Thoracic aorta (tissue), 2 donors: Measurements from ENCODE around the gene TMC2. TPM values are rescaled to one million over a fixed set of nuclear protein-coding genes. Genes with fewer than 3 reads are reported as not detected.

Experiments used
- ATAC-seq: fragments of 150-250 bp; one replicate; pipeline ENCODE4 v1.8.0; 2017; ENCODE audit warnings: low read depth; ENCODE audit not compliant: insufficient number of reproducible peaks, low FRiP score
- DNase-seq: peaks from one replicate; pipeline ENCODE4 v3.0.0-alpha.2; 2020; ENCODE audit warnings: low spot score
- H3K27ac ChIP-seq, 2 donors: fragments of 200-600 bp; sonication (generic); 1 replicate in 1 of 2; 2 replicates in 1 of 2; pipeline ENCODE4 v1.5.1; 2016; ENCODE audit warnings: mild to moderate bottlenecking in 2 of 2, moderate library complexity in 2 of 2
- H3K27me3 ChIP-seq: fragments of 200-600 bp; sonication (generic); replicated peaks from 2 replicates; pipeline ENCODE4 v1.6.0; 2016; ENCODE audit warnings: mild to moderate bottlenecking; ENCODE audit not compliant: insufficient read depth
- H3K36me3 ChIP-seq: fragments of 200-600 bp; sonication (generic); one replicate; pipeline ENCODE4 v1.5.1; 2016
- H3K4me1 ChIP-seq, 2 donors: fragments of 200-600 bp; sonication (generic); 1 replicate in 1 of 2; 2 replicates in 1 of 2; pipeline versions ENCODE4 v1.5.1 to v1.6.0; 2016; ENCODE audit warnings: low read depth in 2 of 2, mild to moderate bottlenecking in 1 of 2; ENCODE audit not compliant: control insufficient read depth in 1 of 2
- H3K4me3 ChIP-seq: fragments of 200-600 bp; sonication (generic); 2 replicates; pipeline ENCODE4 v1.5.1; 2016; ENCODE audit warnings: mild to moderate bottlenecking
- H3K9me3 ChIP-seq: fragments of 200-600 bp; sonication (generic); 2 replicates; pipeline ENCODE4 v1.5.1; 2016
- CTCF ChIP-seq: fragments of 200-600 bp; sonication (generic); IDR thresholded peaks from one replicate; pipeline ENCODE4 v1.5.1; 2019; ENCODE audit warnings: antibody characterized with exemption
- total RNA-seq, 2 donors: library from RNA; depleted of rRNA; stranded (reverse); fragments of >200 nt; gene quantifications; one replicate each; pipeline versions ENCODE4 v1.1.0 to v1.2.3, GENCODE V29; 2016

TMC2 gene
- total RNA-seq, 2 donors from 2014 or later: not detected

GRCh38 chr20:2541940-2542339 is 5.6 kb downstream of the TMC2 start:
- Histone ChIP-seq H3K27ac (no peak overlapping the region), H3K36me3 (no peaks in the 10 kb centered on the region), H3K9me3 (no peaks in the 10 kb centered on the region), H3K27me3 (no peaks in the 10 kb centered on the region), H3K4me1 (no peaks in the 10 kb centered on the region), H3K4me3 (no peak overlapping the region)
- ATAC-seq (no peak), DNase-seq (no peak)
- TF ChIP-seq CTCF: no peak

- H3K27me3 ChIP-seq: no peaks in the 10 kb centered on the region
- no peak for TF ChIP-seq CTCF
- DNase-seq (no peak), ATAC-seq (no peak)
- H3K4me3 ChIP-seq: no peak overlapping the region
- no peak overlapping the region for H3K27ac ChIP-seq
- H3K9me3 ChIP-seq: no peaks in the 10 kb centered on the region
- no peaks in the 10 kb centered on the region for H3K36me3 ChIP-seq
- no peaks in the 10 kb centered on the region for H3K4me1 ChIP-seq
These were observed 6.0 kb downstream of the TMC2 start for GRCh38 chr20:2542361-2542760.

GRCh38 chr20:2544211-2544610 is 7.8 kb downstream of the TMC2 start:
- Histone ChIP-seq H3K27ac (no peak overlapping the region), H3K9me3 (no peaks in the 10 kb centered on the region), H3K4me3 (no peak overlapping the region), H3K36me3 (no peaks in the 10 kb centered on the region), H3K4me1 (no peaks in the 10 kb centered on the region), H3K27me3 (no peaks in the 10 kb centered on the region)
- DNase-seq: no peak
- TF ChIP-seq CTCF: no peak
- no peak for ATAC-seq

GRCh38 chr20:2545594-2545993 is 9.2 kb downstream of the TMC2 start:
- Histone ChIP-seq H3K4me3 (no peak overlapping the region), H3K27me3 (no peaks in the 10 kb centered on the region), H3K9me3 (no peaks in the 10 kb centered on the region), H3K4me1 (no peaks in the 10 kb centered on the region), H3K27ac (no peak overlapping the region), H3K36me3 (no peaks in the 10 kb centered on the region)
- no peak for TF ChIP-seq CTCF
- ATAC-seq: no peak
- DNase-seq: no peak

GRCh38 chr20:2557873-2558580 is 21.7 kb downstream of the TMC2 start:
- Histone ChIP-seq H3K27ac (no peak overlapping the region), H3K4me1 (peaks cover 0 to 9% of the 10 kb centered on the region in 2 donors), H3K36me3 (no peaks in the 10 kb centered on the region), H3K27me3 (peaks cover 8% of the 10 kb centered on the region), H3K9me3 (no peaks in the 10 kb centered on the region), H3K4me3 (no peak overlapping the region)
- no peak for DNase-seq
- ATAC-seq: no peak
- no peak for TF ChIP-seq CTCF
